Measurements from ENCODE around the gene RGS9.

RGS9 gene

DNA sequence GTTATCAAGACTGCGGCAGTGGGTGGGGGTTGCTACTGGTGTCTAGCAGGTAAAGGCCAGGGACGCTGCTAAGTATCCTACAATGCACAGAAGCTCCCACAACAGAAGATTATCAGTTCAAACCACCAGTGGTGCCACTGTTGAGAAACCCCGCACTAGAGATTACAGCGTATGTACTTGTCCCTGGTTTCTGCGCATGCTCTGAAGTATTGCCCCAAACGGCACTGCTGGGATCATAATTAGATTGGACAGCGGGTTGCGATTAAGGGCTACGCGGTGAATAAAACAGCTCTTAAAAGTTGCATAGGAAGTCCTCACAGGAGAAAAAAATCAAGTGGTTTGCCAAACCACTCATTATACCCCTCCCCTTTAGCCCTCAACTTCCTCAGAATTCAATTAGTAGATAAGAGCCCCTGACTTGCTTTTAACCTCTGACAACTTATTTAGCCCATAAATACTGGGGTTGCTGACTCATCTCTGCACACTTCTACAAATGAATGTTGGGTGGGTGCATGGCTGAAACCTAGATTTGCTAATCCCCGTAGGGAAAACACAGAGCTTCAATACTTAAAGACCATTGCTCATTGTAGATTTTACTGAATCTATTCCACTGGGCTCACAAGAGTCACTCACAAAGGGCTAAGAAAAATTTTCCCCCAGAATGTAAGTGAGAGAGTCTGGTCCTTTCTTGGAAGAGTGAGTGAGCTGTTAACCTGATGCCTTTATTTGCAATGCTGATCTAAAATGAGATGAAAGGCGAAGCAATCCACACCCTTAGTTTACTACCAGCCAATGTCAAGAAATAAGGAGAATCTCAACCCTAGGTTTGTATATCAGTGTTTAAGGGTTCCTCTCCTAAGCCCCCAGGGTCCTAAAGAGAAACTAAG is 91.8 kb downstream of the RGS9 start:
- DNase-seq (peak; percentile 60 to 80), ATAC-seq (peak; percentile 92)
- Mint-ChIP-seq H3K4me3 (peak overlapping the region; percentile 36 to 60), H3K27me3 (peaks cover 52% of the 10 kb centered on the region), H3K4me1 (peaks cover 41% of the 10 kb centered on the region), H3K27ac (peak overlapping the region; percentile 31 to 50), H3K9me3 (no peaks in the 10 kb centered on the region)

DNA sequence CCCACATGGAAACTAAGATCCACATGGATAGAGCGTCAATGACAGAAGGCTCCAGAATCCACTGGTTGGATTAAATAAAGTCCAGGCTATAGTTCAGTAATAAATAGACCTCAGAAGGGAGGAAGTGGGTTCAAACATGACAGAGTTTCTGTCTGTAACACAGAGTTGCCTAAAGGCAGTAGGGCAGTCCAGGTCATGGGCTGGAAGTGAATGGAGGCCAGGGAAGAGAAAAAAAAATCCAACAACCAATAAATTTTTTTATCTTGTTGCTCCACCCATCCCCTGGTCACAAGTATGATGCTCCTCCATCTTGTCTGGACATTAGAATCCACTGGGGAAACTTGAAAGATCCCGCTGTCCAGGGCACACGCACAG is 92.4 kb downstream of the RGS9 start:
- peak overlapping the region; percentile 31 to 50 for H3K27ac Mint-ChIP-seq
- H3K9me3 Mint-ChIP-seq: no peaks in the 10 kb centered on the region
- DNase-seq (no peak), ATAC-seq (peak; percentile 63)
- peaks cover 41% of the 10 kb centered on the region for H3K4me1 Mint-ChIP-seq
- H3K4me3 Mint-ChIP-seq: peak overlapping the region; percentile 1 to 36
- peaks cover 58% of the 10 kb centered on the region for H3K27me3 Mint-ChIP-seq

DNA sequence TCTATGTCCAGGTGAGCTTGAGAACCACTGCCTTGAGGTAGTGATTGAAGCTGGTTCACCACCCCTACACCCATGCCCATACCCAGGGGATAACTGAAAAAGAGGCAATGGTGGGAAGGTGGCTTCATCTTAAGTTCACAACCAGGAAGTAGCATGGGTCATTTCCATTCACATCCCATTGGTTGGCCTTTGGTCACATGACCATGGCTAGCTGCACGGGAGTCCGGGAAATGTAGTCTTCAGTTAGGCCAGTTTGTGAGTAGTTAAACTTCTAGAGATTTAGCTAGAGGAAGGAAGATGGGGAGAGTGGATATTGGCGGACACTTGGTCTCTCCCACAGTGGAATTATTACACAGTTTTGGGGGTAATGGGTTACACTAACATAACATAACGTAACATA is 92.9 kb downstream of the RGS9 start:
- no peak overlapping the region for H3K4me3 Mint-ChIP-seq
- H3K4me1 Mint-ChIP-seq: peaks cover 41% of the 10 kb centered on the region
- DNase-seq: no peak
- no peak for ATAC-seq
- H3K9me3 Mint-ChIP-seq: no peaks in the 10 kb centered on the region
- peaks cover 56% of the 10 kb centered on the region for H3K27me3 Mint-ChIP-seq
- H3K27ac Mint-ChIP-seq: no peak overlapping the region

DNA sequence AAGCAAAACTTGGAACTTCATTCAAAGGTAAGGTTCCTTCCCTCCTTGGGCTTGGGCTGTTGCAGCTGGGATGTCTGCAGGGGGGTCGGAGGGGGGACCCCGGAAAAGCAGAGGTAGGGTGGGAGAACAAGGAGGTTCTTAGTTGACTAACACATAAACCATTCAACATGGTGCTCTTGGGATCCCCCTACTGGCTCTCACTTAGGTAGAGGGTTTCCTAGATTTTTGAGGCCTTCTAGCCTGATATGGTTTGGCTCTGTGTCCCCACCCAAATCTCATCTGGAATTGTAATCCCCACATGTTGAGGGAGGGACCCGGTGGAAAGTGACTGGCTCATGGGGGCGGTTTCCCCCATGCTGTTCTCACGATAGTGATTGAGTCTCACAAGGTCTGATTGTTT is 93.9 kb downstream of the RGS9 start:
- Mint-ChIP-seq H3K27me3 (peaks cover 45% of the 10 kb centered on the region), H3K4me1 (peaks cover 41% of the 10 kb centered on the region), H3K27ac (no peak overlapping the region), H3K9me3 (peaks cover 0 to 4% of the 10 kb centered on the region in 2 donors), H3K4me3 (no peak overlapping the region)
- DNase-seq (no peak), ATAC-seq (no peak)

DNA sequence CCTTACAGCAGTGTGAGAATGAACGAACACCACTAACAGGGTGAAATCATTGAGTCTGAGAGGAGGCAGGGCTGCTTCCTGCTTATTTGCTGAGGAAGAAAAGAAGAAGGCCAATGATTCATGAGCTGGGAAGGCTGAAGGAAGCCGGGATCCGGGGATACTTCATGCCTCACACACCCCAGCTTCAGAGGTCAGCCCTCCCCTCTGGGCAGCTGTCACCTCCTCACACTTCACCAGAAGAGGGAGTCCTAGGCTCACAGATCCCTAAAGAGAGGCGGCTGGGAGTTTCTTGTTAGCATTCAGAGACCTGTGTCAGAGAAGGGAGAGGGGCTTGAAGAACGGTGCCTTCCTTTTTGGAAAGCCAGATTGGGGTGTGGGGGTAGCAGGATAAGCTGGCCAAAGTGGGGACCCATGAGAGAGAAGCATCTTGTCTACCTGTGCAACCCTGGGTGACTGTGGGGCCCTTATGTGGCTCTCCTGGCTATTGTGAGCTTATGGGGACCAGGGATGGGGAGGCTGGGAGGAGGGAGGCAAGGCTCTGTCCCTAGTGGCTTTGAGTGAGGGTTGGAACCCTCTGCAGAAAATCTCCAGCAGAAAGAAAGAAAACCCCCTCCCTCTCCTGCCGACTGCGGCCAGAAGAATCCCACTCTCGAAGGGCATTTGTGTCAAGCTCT is 94.6 kb downstream of the RGS9 start:
- DNase-seq: peak; percentile 50 to 59
- ATAC-seq: peak; percentile 26
- H3K27me3 Mint-ChIP-seq: peaks cover 38% of the 10 kb centered on the region
- H3K9me3 Mint-ChIP-seq: peaks cover 0 to 4% of the 10 kb centered on the region in 2 donors
- no peak overlapping the region for H3K4me3 Mint-ChIP-seq
- H3K4me1 Mint-ChIP-seq: peaks cover 41% of the 10 kb centered on the region
- H3K27ac Mint-ChIP-seq: no peak overlapping the region

DNA sequence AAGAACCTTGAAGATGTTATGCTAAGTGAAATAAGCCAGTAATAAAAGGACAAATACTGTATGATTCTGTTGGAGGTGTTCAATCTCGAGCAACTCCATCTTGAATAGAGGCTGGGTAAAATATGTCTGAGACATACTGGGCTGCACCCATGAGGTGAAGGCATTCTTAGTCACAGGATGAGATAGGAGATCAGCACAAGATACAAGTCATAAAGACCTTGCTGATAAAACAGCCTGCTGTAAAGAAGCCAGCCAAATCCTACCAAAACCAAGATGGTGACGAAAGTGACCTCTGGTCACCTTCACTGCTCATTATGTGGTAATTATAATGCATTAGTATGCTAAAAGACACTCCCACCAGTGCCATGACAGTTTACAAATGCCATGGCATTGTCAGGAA is 98.1 kb downstream of the RGS9 start:
- no peak overlapping the region for H3K4me3 Mint-ChIP-seq

DNA sequence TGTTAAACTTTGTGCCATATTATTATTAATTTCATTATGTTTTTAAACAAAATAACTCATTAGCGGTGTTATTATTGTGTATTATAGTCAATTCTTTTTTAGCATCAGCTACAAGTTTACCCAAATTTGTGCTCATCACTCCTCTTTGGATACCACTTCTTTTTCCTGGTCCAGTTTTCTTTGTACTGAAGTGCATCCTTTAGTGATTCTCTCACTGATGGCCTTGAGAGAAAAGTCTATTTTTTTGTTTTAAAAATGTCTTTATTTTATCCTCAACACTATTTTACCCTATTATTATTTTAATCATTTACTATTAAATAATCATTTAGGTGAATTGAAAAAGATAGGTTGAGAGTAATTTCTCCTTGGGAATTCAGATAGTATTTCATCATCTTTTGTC is 99.2 kb downstream of the RGS9 start:
- Mint-ChIP-seq H3K27ac (no peak overlapping the region), H3K4me1 (peaks cover 4% of the 10 kb centered on the region), H3K4me3 (no peak overlapping the region), H3K27me3 (peaks cover 49% of the 10 kb centered on the region), H3K9me3 (peaks cover 0 to 4% of the 10 kb centered on the region in 2 donors)
- DNase-seq (no peak), ATAC-seq (no peak)

More for the DNA sequence above, 98.1 kb downstream of the RGS9 start:
- DNase-seq (no peak), ATAC-seq (no peak)
- H3K4me1 Mint-ChIP-seq: peaks cover 6% of the 10 kb centered on the region
- no peak overlapping the region for H3K27ac Mint-ChIP-seq
- peaks cover 49% of the 10 kb centered on the region for H3K27me3 Mint-ChIP-seq
- H3K9me3 Mint-ChIP-seq: peaks cover 0 to 4% of the 10 kb centered on the region in 2 donors

DNA sequence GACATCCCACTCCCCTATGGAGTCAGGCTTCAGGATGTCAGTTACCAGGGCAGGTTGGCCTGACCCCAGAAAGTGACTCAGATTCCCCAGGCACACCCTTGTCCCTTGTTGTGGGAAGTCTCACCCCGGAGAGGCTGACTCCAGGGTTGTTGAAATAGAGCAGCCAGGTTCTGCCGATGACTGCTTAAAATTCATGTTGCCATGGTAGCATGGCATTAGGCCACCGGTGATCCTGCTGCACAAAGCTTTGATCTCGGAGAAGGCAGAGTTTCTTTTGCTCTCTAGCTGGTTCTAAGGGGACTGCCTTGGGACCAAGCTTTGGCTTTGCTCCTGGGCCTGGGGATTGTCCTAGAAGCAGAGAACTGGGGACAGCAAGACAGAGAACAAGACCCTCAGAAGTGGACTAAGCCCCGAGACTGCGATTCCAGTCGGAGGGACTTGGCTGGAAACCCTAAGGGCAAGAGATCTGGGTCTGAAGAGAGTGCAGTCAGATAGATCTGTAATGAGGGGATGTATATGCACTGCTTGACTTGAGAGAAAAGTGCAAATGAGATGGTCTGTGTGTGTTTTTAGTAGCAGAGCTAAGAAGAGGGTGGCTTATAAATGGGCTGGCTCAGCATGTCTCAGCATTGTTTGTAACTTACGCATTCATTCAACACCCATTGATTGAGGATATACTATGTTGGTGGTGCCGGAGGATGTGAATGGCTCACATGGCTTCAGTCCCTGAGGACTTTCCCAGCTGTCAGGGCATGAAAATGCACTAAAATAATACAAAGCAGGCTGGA is 106.9 kb downstream of the RGS9 start:
- ATAC-seq (peak; percentile 45), DNase-seq (no peak)
- peak overlapping the region; percentile 5 to 44 for H3K27ac Mint-ChIP-seq
- H3K4me1 Mint-ChIP-seq: peaks cover 16% of the 10 kb centered on the region
- H3K27me3 Mint-ChIP-seq: peaks cover 29% of the 10 kb centered on the region
- peak overlapping the region in 1 of 2 donors; percentile 1 for H3K4me3 Mint-ChIP-seq
- H3K9me3 Mint-ChIP-seq: no peaks in the 10 kb centered on the region

DNA sequence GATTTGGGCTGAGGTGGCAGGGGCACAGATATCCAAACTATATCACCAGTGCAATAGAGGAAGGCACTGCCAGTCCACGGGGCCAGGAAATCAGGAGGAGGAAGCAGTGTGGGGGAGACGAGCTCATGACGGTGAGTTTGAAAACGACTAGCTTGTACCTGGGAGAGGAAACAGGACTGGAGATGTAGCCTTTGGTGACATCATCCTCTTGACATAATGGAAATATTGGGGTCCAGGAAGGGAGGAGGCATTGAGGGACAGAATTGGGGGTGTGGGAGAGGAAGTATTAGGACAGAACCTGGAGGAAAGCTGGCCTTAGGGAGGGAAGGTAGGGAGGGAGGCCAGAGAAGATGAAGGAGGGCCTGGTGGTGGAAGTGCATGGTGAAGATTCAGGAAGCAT is 109.1 kb downstream of the RGS9 start:
- no peaks in the 10 kb centered on the region for H3K9me3 Mint-ChIP-seq
- H3K4me3 Mint-ChIP-seq: no peak overlapping the region
- no peak for ATAC-seq
- peaks cover 31% of the 10 kb centered on the region for H3K27me3 Mint-ChIP-seq
- H3K4me1 Mint-ChIP-seq: peaks cover 16% of the 10 kb centered on the region
- DNase-seq: no peak
- peak overlapping the region in 1 of 2 donors; percentile 7 for H3K27ac Mint-ChIP-seq

DNA sequence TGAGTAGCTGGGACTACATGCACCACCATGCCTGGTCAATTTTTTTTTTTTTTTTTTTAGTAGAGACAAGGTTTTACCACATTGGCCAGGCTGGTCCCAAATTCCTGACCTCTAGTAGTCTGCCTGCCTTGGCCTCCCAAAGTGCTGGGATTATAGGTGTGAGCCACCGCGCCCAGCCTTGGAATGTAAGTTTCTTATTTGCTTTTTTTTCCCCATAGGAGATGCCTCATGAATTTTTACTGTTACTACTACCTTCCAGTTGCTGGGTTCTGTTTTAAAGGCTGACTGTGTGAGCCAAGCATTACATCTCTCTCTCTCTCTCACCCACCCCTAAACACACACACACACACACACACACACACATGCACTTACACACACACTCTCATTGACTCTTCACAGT is 112.6 kb downstream of the RGS9 start:
- ATAC-seq (no peak), DNase-seq (no peak)
- peaks cover 5% of the 10 kb centered on the region for H3K4me1 Mint-ChIP-seq
- H3K4me3 Mint-ChIP-seq: no peak overlapping the region
- H3K9me3 Mint-ChIP-seq: no peaks in the 10 kb centered on the region
- no peak overlapping the region for H3K27ac Mint-ChIP-seq
- H3K27me3 Mint-ChIP-seq: peaks cover 42% of the 10 kb centered on the region

DNA sequence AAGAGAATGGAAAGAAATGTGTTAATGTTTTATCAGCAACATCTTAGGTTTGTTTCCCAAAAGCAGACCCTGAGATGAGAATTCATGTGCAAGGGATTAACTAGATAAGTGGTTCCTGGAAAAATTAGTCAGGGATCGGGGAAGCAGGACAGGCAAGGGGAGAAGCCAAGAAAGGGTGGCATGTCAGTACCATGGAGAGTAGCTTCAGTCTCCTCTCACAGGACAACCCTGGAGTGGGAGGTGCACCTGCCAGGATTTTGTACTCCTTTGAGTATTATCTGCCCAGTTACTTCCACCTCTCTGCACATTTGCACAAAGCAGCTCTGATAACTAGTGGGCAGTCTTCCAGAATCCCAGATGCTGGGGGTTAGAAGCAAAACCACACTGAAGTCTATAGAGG is 117.0 kb downstream of the RGS9 start:
- no peaks in the 10 kb centered on the region for H3K4me1 Mint-ChIP-seq
- H3K9me3 Mint-ChIP-seq: peaks cover 8 to 11% of the 10 kb centered on the region in 2 donors
- no peak overlapping the region for H3K4me3 Mint-ChIP-seq
- ATAC-seq (no peak), DNase-seq (no peak)
- H3K27ac Mint-ChIP-seq: no peak overlapping the region
- H3K27me3 Mint-ChIP-seq: peaks cover 23% of the 10 kb centered on the region

DNA sequence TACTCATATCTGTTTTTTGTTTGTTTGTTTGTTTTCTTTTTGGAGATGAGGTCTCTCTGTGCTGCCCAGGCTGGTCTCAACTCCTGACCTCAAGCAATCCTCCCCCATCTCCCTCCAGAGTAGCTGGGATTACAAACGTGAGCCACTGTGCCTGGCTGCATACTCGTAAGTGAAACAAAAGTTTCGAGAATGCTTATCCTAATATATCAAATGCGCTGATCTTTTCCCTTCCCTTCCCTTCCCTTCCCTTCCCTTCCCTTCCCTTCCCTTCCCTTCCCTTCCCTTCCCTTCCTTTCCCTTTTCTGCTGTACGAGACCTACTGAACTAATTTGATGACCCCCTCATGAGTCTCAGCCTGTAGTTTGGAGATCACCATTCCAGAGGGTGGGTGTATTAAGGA is 122.1 kb downstream of the RGS9 start:
- H3K4me3 Mint-ChIP-seq: no peak overlapping the region
- no peak for ATAC-seq
- DNase-seq: no peak
- peaks cover 11% of the 10 kb centered on the region for H3K4me1 Mint-ChIP-seq
- H3K27me3 Mint-ChIP-seq: peaks cover 15% of the 10 kb centered on the region
- H3K9me3 Mint-ChIP-seq: peaks cover 8 to 11% of the 10 kb centered on the region in 2 donors
- H3K27ac Mint-ChIP-seq: no peak overlapping the region

DNA sequence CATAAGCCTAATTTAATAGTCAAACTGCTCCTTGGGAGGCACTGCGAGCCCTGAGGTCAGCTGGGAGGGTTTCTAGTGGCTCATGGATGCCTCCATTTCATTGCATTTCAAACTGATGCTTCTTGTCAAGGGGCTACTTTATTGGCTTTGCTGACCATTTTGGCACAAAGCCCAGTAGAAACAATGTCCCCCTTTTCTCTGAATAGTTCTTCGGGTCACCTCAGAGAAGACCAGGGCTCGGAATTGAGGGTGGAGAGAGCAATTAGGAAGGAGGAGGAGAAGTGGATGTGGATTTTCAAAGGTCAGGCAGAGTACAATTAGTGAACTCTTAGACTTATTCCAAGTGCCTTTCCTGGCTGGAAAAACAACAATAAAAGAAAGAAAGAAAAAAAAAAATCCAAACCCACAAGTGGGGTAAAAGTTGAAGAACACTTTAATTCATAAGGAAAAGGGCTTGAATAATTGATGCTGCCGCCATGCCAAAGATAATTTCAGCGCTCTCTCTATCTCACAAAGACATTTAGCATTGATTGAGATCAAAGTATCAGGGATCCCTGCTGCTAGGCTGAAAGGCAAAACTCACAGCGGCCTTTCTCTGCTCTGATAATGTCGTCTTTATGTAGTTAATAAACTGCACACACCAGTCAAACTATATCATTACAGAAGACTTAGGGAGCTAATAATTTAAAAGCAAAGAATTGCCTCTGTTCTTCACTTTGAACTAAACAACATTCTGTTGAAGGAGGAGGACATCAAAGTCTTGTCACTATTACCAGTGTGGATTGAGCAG is 122.7 kb downstream of the RGS9 start:
- DNase-seq (no peak), ATAC-seq (no peak)
- Mint-ChIP-seq H3K4me1 (peaks cover 12% of the 10 kb centered on the region), H3K27ac (no peak overlapping the region), H3K9me3 (peaks cover 8 to 11% of the 10 kb centered on the region in 2 donors), H3K4me3 (no peak overlapping the region), H3K27me3 (peaks cover 15% of the 10 kb centered on the region)

DNA sequence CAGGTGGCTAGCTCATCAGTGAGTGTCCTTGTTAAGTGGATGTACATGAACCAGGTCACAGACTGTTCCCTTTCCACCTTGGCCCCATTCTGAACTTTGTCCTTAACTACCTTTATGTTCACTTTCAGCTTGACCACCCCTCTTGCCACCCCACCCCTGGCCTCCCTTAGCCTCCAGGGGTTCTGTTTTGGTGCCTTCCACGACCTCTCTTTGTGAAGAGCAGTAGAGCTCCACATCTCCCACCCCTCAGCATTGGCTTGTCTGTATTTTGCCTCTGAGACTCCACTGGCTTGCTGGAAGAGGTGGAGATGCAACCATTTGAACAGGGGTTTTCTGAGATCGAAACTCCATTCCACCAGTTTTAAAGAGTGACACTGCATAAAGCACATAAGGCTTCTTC is 123.5 kb downstream of the RGS9 start:
- peaks cover 11 to 13% of the 10 kb centered on the region in 2 donors for H3K9me3 Mint-ChIP-seq
- no peak for DNase-seq
- ATAC-seq: no peak
- H3K4me1 Mint-ChIP-seq: peaks cover 19% of the 10 kb centered on the region
- H3K4me3 Mint-ChIP-seq: no peak overlapping the region
- H3K27me3 Mint-ChIP-seq: peaks cover 15% of the 10 kb centered on the region
- H3K27ac Mint-ChIP-seq: no peak overlapping the region

DNA sequence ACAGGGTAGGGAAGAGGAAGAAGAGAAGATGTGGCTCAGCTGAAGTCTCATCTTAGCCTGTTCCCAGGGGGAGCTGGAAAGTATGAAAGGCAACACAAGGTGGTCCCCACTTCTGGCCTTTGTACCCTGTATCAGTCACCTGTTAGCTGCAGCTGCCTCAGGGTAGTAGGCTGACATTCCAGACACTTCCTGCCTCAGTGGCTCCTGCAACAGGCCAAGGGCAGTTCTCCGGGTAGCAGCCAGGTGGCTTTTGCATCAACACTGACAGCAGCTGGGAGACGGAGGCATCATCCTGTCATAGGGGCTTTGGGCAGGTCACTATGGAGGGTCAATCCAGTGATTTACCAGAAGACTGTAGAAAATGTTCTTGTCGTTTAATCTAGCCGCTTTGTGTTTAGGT is 124.0 kb downstream of the RGS9 start:
- Mint-ChIP-seq H3K9me3 (peaks cover 12 to 14% of the 10 kb centered on the region in 2 donors), H3K4me3 (no peak overlapping the region)
- ATAC-seq: no peak

More for the DNA sequence above, 124.0 kb downstream of the RGS9 start:
- DNase-seq: no peak
- Mint-ChIP-seq H3K27me3 (peaks cover 15% of the 10 kb centered on the region), H3K4me1 (peaks cover 23% of the 10 kb centered on the region), H3K27ac (no peak overlapping the region)
